ENCODE results near the gene SORCS2. TPM values are rescaled to one million over a fixed set of nuclear protein-coding genes. Genes with fewer than 3 reads are reported as not detected.

The SORCS2 gene
- total RNA-seq, 4 donors from 2014 or later, result 0.19 to 0.85 (median 0.66) TPM

GRCh38 chr4:7403001-7403400 is 210.7 kb downstream of the SORCS2 start:
- no peak for TF ChIP-seq CTCF (IDR thresholded peaks at IDR 0.05; ENCODE audit: low read depth)

GRCh38 chr4:7408166-7408565 is 215.8 kb downstream of the SORCS2 start:
- TF ChIP-seq CTCF (IDR thresholded peaks at IDR 0.05; ENCODE audit: low read depth), result no peak

GRCh38 chr4:7410446-7410845 is 218.1 kb downstream of the SORCS2 start:
- TF ChIP-seq CTCF (IDR thresholded peaks at IDR 0.05; ENCODE audit: low read depth), result no peak

- TF ChIP-seq CTCF (IDR thresholded peaks at IDR 0.05; ENCODE audit: low read depth), result no peak
Measured at GRCh38 chr4:7411491-7411890, 219.2 kb downstream of the SORCS2 start.

- no peak for TF ChIP-seq CTCF (IDR thresholded peaks at IDR 0.05; ENCODE audit: low read depth)
Measured at GRCh38 chr4:7411896-7412553, 219.7 kb downstream of the SORCS2 start.

GRCh38 chr4:7412554-7412912 is 220.2 kb downstream of the SORCS2 start:
- TF ChIP-seq CTCF (IDR thresholded peaks at IDR 0.05; ENCODE audit: low read depth), result no peak

- TF ChIP-seq CTCF (IDR thresholded peaks at IDR 0.05; ENCODE audit: low read depth), result no peak
Measured at GRCh38 chr4:7414046-7414445, 221.7 kb downstream of the SORCS2 start.
